ENCODE measurements around the gene LFNG.

DNA sequence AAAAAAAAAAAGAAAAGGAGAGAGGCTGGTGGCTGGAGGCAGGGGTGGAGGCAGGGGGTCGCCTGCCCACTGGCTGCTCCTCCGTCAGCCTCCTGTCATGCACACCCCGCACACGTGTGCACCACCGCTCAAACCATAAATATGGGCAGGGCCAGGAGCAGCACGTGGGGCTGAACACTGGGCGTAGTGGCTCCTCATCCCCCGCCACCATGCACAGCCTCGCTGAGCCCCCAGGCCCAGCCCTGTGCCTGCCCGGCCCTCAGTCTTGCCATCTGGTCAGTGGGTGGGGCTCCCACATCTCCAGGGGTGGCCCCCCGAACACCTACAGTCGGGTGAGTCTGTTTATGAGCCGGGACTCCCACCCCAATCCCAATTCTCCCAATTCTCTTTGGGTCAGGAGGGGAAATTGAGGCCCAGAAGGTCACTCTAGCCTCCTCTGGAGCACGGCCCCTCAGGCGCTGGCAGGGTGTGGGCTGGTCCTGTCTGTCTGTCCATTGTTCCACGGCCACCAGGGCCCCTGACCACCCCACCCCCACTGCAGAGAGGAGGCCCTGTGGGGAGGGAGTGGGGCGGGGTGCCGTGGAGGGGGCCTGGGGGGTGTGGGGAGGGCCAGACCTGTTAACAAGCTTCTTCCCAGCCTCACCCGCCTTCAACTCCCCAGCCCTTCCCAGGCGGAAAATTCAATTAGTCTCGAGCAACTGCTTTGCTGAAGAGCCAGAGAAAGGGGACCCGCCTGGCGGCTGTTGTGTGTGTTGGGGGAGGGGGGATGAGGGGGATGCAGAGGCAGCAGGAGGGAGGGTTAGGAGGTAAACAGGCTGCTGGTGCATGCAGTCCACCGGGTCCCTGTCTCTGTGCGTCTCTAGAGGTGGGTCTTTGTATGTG lies 23.9 kb upstream of the LFNG start:
- TF ChIP-seq, protein P1, sequence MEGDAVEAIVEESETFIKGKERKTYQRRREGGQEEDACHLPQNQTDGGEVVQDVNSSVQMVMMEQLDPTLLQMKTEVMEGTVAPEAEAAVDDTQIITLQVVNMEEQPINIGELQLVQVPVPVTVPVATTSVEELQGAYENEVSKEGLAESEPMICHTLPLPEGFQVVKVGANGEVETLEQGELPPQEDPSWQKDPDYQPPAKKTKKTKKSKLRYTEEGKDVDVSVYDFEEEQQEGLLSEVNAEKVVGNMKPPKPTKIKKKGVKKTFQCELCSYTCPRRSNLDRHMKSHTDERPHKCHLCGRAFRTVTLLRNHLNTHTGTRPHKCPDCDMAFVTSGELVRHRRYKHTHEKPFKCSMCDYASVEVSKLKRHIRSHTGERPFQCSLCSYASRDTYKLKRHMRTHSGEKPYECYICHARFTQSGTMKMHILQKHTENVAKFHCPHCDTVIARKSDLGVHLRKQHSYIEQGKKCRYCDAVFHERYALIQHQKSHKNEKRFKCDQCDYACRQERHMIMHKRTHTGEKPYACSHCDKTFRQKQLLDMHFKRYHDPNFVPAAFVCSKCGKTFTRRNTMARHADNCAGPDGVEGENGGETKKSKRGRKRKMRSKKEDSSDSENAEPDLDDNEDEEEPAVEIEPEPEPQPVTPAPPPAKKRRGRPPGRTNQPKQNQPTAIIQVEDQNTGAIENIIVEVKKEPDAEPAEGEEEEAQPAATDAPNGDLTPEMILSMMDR (IDR thresholded peaks at IDR 0.05 in 8 of 11, conservative IDR thresholded peaks at IDR 0.05 in 3 of 11): no peak
- no peak for TF ChIP-seq POLR2A (IDR thresholded peaks at IDR 0.05)

All from spleen (tissue), 7 donors.